HG03469 (cell line): ENCODE measurements around the gene SNX18.
"Not testable (repeated sequence)": the region's sequence is repeated elsewhere in the genome, so short reads cannot be mapped to it uniquely, and the experiment has no call there.

ENCODE experiments used
- ATAC-seq: cut with Tn5 transposase; IDR thresholded peaks from one replicate; pipeline ENCODE4 v1.9.1; 2021; ENCODE audit warnings: mild to moderate bottlenecking, moderate library complexity, moderate number of reproducible peaks; ENCODE audit not compliant: unreplicated experiment

SNX18 gene

DNA sequence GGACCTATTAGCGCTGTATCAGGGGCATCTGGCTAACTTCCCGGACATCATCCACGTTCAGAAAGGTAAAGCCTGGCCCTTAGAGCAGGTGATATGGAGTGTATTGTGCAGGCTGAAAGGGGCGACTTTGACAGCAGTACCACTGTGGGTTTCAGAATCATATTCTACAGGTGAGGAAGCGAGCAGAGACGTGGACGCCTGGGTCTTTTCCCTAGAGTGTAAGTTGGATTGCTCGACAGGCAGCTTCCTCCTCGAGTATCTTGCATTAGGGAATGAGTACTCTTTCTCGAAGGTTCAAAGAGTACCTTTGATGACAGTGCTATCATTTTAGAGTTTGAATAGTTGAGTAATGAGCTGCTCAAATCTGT, 1.9 kb downstream of the SNX18 start:
- ATAC-seq = no peak

DNA sequence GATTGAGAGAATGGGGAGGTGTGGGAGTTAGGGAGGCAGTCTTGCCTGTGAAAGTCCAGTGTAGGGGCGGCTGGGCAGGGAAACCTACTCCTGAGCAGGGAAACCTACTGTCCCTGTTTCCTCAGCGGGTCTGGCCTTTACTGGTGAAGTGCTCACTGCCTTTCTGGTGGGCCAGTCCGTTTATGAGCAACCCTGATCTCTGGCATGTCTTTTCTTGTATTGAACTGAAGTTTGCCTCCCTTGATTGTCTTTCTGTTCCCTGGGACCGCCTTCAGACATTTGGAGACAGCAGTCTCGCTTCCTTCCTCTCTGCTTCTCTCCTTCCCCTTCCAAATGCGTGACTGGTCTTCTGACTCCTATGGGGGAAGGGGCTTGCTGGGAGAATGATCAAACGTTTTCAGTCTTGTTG, 2.9 kb downstream of the SNX18 start:
- no peak for ATAC-seq

DNA sequence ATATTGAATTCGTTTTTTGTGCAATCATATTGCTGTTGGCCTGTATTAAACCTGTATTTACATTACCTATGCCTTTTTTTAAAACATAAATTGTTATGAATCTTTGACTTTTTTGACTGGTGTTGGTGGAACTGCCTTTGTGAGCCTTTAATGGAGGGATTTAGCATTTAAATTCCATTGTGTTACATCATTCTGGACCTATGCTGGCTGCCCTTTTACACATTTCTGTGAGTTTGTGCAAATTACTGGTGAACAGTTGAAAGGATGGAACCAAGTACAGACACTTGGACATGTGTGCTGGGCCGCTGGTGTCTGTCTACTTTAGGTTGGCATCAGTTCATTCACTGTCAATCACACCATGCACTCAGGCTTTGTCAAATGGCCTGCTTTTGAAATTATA, 3.4 kb downstream of the SNX18 start:
- ATAC-seq = no peak

DNA sequence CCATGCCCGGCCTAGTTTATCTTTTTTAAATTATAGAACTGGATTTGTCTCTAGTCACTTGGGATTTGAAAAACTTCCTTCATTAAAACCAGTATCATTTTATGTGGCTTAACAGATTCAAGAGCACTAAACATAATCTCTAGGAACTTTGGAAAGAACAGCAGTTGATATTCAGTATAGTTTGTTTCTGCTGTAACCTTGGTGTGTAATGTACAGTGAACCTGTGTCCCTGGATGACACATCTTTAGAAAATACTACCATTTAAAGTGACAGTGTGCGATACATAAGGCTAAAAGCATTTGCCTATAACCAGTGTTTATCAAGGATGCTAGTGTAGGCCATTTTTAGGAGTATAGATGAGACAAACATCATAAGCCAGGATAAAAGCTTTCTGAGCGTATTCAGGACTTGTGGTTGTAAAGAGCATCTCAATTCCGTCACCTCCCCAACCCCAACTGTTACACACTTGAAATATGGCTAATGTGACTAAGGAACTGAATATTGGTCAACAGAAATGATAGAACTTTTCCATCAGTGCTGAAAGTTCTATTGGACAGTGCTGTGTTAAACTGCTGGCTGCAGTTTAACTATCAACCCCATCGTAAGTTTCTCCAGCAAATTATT, 4.4 kb downstream of the SNX18 start:
- no peak for ATAC-seq

DNA sequence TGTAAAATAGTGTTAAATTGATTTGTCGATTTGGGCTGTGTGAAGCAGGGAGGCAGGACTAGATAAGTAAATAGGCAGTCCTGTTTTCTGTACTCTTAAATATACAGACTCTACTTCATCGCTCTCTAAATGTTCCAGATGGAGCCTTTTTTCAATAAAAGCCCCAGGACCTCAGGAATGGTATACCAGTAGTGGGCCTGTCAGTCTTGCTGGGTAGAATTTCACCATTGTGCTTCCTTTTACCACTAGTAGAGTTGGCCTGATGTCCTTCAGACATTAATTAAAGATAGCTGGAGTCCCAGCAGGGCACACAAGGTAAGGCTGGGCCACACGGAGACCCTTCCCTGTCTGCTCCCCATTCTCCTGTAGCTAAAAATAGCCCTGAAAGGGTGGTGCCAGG, 6.0 kb downstream of the SNX18 start:
- ATAC-seq = no peak

DNA sequence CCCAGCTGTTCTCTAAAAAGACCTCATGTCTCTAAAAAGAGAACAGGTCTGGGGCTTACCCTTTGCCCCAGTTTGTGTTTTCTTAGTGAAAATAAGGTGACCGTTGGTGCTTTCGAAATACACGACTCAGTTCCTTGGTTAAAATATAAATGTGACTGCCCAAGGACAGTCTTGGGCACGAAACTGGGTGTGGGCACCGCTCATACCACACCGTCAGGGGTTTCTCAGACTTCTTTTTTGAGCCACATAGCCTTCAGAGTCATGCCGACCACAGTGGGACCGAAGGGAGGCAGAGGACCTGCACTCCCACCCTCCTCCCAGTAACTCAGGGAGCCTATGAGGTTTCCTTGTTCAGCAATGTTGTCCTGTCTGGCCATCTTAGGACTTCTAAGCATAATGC, 6.5 kb downstream of the SNX18 start:
- no peak for ATAC-seq

DNA sequence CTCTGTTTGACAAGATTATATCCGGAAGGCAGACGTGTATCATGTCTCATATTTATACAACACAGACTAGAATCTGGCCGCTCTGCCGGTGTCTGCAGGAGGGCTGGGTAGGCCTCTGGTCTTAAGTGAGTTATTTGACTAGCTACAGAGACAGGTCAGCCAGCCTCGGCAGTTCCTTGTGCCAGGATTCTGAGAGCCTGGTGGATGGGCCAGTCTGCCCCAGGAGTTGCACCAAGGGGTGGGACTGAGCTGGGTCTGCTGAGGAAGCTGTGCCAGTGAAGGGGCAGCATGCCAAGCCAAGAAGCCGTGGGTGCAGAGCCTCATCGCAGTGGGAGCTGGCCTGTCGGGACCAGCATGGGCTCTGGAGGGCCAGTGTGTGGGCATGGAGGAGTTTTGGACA, 7.1 kb downstream of the SNX18 start:
- ATAC-seq = no peak

DNA sequence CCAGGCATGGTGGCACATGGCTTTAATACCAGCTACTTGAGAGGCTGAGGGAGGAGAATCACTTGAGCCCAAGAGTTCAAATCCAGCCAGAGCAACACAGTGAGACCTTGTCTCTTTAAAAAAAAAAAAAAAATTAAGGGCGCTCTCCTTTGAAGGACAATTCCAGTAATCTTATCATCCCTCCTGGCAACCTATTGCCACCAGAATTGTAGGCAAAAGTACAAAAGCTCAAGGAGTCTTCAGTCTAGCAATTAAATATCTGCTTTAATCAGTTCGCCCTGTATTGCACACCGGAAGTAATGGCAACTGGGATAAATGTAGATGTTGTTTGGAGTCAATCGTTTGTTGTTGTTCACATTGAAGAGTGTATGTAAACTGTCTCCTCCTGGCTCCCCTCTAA, 7.7 kb downstream of the SNX18 start:
- no peak for ATAC-seq

DNA sequence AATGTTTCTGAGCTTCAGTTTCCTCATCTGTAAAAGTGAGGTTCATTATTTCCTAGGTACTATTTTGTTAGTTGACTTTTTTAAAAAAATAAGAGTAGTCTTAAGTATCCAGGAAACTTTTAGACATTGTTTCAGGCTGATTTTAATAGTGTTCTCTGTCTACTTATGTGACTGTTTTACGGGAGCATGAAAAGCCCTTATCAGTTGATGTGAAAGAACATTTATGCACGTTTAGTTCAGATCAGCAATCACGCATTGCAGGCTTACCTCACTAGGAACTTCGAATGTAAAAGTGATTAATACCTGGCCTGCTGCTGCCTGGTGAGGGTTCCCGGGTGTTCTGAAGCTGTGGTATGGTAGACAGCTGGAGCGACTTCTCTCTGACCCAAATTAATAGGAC, 8.1 kb downstream of the SNX18 start:
- ATAC-seq = no peak

DNA sequence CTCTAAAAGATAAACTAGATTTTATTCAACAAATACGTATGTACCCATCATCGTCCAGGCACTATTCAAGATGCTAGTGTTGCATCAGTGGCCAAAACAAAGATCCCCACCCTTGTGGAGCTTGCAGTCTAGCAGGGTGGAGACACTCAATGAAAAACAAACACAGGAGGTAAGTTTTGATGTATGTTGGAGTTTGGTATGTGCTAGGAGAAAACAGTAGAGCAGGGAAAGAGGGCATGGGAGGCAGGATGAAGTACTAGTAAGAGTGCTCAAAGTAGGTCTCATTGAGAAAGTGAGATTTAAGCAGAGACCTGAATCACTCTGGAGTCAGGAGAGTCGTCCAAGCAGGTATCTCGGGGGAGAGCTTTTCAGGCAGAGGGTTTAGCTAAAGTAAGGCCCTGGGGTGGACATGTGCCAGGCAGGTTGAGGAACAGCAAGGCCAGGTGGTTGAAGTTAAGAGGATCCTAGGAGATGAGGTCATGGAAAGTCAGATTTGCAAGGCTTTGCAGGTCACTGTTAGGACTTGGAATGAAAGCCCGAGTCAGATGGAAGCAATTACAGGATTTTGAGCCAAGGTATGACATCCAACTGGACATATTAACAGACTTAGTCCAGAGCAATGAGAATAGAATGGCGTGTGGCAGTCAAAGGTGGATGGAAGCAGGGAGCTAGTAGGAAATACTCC, 9.2 kb downstream of the SNX18 start:
- no peak for ATAC-seq

DNA sequence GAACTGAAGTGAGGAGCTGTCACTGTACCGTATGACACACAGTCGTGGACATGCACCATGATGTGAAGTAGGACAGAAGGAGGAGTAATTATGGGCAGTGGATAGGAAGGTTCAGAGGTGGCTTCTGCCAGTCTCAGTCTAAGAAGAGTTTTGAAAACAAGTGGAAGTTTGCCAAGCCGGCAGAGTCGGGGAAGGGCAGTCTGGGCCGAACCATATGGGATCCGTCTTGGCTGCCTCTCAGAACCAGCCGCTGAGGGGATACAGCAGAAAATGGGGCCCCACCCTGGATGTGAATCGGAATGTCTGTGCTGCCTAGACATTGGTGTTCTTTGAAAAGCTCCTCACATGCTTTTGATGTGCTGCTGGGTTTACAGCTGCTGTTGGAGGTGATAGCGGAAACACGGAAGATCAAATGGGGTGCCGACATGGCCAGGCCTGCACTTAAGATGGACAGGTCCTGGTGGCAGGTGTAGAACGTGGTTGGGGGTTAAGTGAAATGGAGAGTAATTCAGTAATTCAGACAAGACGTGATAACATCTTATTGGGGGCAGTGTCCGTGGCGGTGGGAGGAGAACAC, 11.2 kb downstream of the SNX18 start:
- no peak for ATAC-seq

DNA sequence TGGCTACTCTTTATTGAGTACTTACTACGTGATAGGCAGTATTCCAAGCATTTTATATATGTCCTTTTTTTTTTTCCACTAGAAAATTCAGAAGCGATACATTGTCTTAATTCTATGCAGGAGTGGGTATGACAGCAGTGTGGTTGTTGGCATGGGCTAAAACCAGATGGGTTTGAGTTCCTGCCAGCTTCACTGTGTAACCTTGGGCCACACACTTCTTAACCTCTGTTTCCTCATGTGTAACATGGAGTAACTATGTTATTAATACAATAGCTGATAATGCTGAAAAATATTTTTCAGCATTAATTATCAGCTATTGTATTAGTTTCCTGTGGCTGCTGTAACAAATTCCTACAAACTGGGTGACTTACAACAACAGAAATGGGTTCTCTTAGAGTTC, 12.0 kb downstream of the SNX18 start:
- no peak for ATAC-seq

DNA sequence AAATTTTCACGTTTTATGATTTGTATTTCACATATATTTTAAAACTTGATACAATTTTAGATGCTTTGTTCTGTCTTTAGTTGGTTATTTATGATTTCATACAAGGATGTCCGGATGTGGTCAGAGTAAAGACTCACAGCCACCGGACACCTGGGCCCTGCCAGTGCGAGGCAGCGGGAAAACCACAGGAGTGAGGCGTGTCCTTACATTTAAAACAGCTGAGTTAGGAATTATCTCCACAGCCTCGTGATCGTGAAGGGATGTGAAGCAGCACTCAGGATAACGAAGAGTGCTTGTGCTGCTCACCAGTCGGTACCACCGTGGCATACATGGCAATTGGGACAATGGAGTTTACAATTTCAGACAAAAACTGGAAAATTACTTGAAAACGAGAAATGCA, 14.0 kb downstream of the SNX18 start:
- no peak for ATAC-seq

DNA sequence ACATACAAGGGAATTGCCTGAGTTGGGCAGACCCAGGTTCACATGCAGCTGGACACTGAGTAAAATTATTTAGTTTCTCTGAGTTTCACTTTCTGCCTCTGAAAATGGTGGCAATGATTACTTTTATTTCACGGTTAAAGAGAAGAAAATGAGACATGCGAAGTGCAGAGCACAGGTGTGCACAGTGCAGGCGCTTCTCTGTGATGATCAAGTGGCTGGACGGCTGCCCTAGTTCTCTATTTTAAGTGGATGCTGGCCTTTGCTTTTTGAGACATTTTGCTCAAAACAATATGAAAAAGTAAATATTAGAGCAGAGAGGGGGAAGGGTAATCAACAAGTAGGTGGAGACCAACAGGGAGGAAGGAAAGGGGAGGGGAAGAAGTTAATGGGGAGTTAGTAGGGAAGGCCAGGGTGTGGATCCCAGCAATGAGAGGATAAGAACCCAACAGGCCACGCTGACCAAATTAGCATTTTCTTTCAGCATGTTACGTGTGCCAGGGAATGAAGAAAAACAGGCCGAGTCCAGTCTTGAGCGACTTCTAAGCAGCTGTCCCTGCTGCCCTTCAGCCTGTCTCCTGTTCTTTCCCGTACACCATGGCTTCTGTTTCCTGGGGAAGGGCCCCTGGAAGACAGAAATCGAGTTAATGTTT, 16.1 kb downstream of the SNX18 start:
- no peak for ATAC-seq

DNA sequence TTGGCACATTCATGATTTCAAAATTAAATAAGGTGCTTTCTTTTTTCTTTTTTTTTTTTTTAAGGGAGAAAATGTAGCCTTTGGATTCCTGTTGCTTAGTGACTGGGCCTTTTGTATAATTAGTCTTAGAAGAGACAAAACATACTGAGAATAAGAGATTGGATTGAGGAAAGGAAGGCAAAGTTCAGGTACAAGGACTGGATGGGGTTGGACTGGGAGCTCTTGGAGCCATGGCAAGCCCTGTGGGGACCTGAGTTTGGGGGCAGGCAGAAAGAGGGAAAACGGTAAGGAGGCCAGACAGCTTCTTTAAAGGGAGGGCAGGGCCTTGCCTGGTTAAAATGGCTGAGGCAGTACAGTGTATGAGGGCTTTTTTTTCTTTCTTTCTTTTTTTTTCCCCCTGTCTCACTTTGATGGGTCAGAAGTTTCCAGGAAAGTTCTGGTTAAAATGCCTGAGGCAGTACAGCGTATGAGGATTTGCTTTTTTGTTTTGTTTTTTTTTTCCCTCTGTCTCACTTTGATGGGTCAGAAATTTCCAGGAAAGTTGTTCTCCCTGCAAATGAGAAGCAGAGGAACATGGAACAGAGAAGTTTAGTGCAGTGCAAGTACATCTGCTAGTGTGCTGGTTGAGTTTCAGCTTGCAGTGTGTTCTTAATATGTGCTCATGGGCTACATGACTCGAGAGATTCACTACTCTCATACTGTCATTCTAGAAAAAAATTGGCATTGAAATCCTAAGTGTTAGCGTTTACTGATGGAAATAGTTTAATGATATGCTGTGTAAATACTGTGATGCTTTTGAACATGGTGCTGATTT, 16.8 kb downstream of the SNX18 start:
- no peak for ATAC-seq

DNA sequence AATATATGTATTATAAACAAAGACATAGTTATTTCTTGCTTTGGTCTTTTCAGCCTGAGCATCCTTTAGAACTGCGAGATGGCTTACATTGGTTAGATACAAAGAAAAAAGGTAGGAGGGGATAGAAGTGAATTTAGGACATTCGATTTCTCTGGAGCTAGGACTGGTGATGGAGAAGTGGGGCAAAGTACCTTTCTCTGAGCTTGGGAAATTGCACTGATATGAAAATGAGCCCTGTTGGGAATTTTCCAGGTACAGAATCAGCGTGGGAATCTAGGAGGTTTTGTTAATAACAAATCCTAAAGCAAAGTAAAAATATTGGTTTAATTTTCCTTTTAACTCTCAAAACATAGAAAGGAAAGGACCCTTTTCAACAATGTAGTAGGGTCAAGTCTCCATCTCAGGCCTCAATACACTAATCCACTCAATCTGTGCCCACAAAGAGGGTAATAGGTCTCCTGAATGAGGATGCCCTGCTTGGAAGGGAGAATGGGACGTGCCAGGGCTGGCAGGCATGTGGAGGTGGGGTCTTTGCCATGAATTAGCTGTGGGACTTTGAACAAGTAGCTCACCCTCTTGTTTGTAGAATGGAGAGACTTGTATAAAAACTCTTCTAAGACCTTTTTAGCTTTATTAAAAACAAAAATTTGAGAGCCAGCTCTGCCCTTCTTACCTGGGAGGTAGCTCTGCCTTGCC, 17.7 kb downstream of the SNX18 start:
- no peak for ATAC-seq

DNA sequence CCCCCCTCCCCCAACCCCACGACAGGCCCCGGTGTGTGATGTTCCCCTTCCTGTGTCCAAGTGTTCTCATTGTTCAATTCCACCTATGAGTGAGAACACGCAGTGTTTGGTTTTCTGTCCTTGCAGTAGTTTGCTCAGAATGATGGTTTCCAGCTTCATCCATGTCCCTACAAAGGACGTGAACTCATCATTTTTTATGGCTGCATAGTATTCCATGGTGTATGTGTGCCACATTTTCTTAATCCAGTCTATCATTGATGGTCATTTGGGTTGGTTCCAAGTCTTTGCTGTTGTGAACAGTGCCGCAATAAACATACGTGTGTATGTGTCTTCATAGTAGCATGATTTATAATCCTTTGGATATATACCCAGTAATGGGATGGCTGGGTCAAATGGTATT, 18.8 kb downstream of the SNX18 start:
- ATAC-seq = not testable (repeated sequence)

DNA sequence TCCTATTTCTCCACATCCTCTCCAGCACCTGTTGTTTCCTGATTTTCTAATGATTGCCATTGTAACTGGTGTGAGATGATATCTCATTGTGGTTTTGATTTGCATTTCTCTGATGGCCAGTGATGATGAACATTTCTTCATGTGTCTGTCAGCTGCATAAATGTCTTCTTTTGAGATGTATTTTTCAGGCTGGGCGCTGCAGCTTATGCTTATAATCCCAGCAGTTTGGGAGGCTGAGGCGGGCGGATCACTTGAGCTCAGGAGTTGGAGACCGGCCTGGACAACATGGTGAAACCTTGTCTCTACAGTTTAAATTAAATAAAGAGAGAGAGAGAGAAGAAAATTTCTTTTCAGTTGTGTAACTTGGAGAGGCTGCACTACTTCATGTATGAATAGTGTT, 19.3 kb downstream of the SNX18 start:
- not testable (repeated sequence) for ATAC-seq

DNA sequence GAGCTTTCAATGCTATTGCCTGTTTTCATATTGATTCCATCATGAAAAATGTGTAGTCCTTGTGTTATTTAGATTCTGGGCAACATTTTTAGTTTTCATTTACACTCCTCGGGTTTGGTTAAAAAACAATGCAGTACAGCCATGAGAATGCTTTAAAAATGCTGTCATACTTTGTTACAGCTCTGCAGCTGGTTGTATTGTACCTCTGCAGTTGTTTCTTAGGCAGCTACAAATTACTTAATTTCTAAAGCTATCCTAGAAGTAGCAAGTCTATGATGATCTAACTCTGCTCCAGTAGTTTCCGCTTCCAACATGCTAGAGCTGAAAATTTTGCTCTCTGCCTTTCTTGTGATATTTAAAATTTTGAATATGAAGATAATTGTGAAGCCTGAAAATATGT, 20.2 kb downstream of the SNX18 start:
- no peak for ATAC-seq

DNA sequence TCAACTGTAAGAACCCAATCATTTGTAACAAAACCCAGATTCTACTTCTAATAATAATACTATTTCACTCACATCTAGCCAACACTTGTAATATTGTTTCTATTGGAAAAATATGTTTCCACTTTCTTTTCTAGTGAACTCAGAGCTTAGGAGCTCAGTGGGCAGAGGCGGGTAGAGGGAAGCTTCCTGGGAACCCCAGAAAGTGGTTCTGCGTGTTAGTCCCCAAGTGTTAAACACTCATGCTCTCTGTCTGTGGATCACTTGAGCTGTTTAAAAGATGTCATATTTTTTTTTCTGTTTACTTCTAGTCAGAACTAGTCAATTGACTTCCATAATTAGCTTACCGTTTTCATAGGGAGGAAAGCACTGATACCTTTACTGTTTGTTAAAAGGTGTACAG, 20.6 kb downstream of the SNX18 start:
- ATAC-seq = no peak

DNA sequence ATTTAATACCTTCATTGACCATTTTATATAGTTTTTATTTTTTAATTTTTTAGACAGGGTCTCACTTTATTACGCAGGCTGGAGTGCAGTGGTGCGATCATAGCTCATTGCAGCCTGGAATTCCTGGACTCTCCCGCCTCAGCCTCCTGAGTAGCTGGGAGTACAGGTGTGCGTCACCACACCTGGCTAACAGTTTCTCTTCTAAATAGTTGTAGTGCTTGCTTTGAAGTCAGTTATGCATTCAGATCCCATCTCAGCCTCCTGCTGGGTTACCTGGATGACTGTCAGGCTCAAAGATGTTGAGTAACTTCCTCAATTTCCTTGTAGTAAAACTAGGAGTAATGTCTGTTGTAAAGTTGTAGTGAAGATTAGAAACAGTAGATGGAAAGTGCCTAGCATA, 21.4 kb downstream of the SNX18 start:
- no peak for ATAC-seq
